HG02642 (cell line): ENCODE data around the gene MGLL.

Experiments used
- ATAC-seq: cut with Tn5 transposase; IDR thresholded peaks from one replicate; pipeline ENCODE4 v1.9.1; 2021; ENCODE audit warnings: mild to moderate bottlenecking; ENCODE audit not compliant: unreplicated experiment, poor library complexity

The MGLL gene

GRCh38 chr3:127777332-127777731, 45.0 kb downstream of the MGLL start:
- ATAC-seq = no peak

DNA sequence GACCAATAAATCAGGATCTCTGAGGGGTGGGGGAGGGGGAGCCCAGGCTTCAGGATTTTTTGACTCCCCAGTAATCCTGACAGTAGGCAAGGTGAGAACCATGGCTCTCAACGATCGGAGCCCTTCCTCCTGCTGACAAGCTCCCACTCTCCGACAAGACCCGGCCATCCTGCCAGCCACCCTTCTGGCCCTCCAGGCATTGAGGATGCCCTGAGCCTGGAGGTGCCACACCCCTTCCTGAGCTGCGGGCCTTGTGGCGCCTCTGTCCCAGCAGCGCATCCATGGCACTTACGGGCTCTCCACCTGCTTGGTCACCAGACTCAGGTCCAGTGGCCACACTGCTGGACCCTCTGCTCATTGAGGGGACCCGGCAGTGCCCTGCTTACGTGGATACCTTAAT, 46.0 kb downstream of the MGLL start:
- ATAC-seq = no peak

- ATAC-seq = no peak
Measured at GRCh38 chr3:127775398-127776109, 46.8 kb downstream of the MGLL start.

GRCh38 chr3:127774647-127775046, 47.7 kb downstream of the MGLL start:
- no peak for ATAC-seq

DNA sequence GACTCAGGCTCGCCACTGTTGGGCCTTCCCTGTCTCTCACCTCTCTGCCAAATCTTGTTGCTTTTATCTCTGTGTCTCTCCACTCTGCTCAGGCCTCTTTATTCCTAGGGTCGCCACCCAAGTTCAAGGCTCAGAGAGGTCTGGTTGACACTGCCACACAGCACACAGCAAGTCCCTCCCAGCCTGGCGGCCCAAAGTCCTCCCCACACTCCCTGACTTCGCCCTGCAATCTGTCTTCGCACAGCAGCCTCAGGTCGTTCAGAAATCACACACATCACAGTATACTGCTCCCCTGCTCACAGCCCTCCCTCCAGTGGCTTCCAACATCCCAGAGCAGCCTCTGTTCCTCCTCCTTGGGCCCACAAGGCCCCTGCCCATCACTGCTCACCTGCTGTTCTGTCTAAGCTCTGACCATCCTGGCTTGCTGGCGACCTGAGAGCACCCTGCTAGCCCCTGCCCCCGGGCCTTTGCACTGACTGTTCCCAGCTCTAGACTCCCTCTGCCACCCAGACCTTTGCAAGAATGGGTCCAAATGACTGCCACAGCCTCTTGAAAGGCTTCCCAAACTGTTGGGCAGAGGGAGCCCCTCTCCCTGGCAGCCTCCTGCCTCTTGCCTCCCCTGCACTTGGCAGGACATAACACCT, 48.4 kb downstream of the MGLL start:
- ATAC-seq = no peak

DNA sequence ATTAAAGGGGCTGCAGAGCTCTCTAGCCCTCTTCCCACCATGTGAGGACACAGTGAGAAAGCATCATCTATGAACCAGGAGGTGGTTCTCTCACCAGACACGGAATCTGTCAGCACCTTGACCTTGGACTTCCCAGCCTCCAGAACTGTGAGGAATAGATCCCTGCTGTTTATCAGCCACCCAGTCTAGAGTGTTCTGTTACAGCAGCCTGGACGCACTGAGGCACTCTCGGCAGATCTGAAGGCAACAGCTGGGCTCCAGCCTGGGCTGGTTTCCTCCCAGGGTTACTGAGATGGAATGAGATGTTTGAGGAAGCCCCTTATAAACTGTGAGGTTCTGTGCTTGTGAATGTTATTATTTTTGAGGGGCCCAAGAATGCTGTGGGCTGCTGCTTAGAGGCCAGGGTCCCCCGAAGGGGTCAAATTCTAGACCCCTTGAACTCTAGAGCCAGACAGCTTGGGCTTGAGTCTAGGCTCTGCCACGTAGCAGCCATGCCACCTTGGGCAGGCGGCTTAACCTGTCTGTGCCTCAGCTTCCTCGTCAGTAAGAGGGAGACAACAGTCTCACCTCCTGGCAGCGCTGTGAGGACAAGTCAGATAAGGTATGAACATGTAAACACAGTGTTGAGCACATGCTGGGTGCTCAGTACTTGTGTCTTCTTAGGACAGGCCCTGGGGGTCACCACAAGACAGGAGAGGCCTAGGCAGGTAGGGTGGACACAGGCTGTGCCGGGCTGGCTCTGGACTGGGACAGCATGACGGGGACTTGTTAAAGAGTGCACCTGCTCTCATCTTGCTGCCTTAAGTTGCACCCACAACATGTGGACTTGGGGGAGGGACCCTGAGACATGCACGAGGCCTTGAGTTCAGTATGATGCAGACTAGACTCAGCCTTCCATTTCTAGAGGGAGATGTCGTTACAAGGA, 49.2 kb downstream of the MGLL start:
- no peak for ATAC-seq

DNA sequence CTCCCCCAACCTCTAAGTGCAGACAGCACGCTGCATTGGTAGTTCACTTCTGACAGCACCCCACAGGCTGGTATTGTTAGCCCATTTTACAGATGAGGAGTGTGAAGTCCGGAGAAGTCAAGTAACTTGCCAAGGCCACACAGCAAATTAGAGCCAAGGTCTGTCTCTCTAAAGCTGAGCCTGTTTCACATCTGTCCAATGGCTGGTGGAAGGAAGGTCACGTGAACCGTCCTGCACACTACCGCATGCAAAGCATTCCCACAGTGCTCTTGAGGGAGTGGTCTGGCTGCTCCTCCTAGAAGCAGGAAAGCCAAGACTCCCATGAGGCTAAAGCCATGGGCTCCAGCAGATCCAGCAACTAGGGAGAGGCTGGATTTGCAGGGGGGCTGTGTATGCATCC, 50.0 kb downstream of the MGLL start:
- ATAC-seq = no peak

DNA sequence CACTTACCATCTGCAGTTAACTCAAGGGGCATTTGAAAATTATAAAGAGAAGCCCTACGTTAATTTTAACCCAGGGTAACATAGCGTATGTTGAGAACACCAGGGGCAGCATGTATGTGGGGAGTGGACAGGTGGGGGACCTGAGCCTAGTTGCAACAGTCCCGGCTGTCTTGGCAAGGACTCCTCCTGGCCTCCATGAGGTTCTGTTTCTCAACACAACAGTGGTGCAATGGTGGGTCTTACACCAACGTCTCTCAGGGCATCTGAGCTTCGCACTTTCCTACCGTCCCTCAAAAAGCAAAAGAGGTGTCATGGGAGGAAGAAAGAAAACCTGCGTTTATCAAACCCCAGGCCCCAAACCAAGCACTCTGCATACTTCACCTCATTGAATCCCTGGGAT, 50.6 kb downstream of the MGLL start:
- no peak for ATAC-seq

- ATAC-seq = no peak
Measured at GRCh38 chr3:127770671-127771355, 51.5 kb downstream of the MGLL start.

GRCh38 chr3:127769284-127770081, 52.8 kb downstream of the MGLL start:
- ATAC-seq = no peak

GRCh38 chr3:127768346-127769008, 53.8 kb downstream of the MGLL start:
- ATAC-seq = no peak

GRCh38 chr3:127767126-127767525, 55.2 kb downstream of the MGLL start:
- no peak for ATAC-seq

DNA sequence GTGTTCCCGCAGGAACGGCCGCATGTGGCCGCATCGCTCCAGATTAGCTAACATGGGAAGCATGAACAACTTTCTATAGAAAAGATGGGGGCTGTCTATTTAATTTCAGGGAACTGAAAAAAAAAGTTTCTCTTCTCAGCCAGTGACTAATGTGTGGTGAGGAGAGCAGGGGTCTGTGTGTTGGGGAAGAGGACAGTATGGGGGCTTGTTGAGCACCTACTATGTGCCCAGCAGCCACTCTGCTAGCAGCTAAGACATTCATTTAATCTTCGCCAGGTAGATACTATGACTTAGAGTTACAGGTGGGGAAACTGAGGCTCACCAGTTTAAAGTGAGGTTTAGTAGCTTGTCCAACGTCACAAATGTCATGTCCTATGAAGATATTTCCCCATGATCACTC, 56.6 kb downstream of the MGLL start:
- no peak for ATAC-seq

GRCh38 chr3:127764841-127765362, 57.4 kb downstream of the MGLL start:
- no peak for ATAC-seq

- ATAC-seq = no peak
Measured at GRCh38 chr3:127764301-127764700, 58.0 kb downstream of the MGLL start.

DNA sequence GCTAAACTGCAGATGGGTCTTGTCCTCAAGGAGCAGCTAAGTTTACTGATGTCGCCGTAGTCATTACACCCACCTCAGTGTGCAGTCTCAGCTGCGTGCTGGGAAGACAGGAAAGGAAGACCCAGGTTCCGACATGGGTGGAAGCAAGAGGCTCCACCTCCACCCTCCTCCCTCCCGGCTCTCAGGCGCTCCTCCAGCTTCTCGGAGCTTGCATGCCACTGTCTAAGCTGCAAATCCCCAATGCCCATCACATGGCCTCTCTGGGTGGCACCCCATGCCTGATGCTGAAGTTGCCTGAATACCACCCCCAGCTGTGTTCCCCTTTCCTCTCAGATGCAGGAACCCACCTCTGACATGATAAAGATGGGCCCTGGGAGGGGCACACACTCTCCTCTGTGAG, 58.5 kb downstream of the MGLL start:
- ATAC-seq = no peak

DNA sequence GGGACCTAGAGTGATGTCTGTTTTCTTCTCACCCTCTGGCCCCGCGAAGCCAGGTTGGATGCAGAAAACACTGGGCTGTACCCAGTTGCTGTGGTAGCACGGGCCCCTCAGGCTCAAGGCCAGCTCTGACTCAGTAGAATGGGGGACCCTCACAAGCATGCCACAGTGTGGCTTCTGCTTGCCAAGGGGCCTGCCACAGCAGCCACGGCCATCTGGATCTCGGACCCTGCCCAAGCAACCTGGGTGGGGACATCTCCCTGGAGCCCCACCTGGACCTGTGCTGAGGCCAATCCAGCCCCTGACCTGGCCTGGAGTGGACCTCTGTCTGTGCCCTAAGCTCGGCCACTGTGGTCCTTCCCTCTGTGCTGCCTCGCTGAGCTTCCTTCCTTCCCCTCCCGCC, 59.0 kb downstream of the MGLL start:
- ATAC-seq = no peak

DNA sequence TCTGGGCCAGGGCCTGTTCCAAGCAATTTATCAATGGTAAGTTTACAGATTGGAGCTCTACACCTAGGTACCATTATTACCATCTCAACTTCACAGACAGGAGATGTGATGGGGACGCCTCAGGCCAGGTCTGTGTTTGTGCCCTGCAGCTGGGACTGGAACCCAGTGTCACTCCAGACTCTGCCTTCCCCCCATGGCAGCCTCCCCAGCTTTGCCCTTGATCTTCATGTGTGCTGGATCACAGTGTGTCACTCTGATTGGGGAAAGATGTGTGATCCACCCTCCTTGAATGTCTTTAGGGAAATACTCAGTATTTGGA, 59.6 kb downstream of the MGLL start:
- ATAC-seq = no peak

- peak; percentile 58 for ATAC-seq
Measured at GRCh38 chr3:127762077-127762786, 60.1 kb downstream of the MGLL start.
